ENCODE measurements around the gene MAEA.
A peak's percentile ranks its signal among the peaks of the same experiment; 100 is the strongest.

The MAEA gene

DNA sequence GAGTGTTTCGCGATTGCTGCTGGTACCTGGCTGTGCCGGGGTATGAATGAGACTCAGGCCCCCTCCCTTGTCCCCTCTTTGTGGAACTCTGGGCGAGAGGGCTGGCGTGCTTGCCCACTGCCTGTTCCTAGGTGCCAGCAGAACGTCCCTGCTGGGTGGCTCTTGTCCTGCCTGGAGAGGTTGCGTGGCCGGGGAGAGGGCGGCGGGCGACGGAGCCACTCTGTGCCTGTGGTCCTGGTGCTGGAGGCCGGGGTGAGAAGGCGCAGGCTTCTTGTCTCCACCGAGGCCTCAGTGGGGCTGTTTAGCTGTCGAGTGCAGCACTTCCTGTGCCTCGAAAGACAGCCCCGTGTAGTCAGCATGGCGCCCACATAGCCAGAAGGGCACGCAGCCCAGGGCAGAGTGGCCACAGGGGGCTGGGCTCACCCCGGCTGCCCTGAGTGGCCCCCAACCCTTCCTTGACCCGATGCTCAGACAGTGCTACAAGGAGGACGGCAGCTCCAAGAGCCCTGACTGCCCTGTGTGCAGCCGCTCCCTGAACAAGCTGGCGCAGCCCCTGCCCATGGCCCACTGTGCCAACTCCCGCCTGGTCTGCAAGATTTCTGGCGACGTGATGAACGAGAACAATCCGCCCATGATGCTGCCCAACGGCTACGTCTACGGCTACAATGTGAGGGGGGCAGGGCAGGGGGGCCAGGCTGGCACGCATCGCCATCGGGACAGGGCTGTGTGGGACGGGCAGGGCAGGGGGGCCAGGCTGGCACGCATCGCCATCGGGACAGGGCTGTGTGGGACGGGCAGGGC, 48.5 kb downstream of the MAEA start:
- DNase-seq = no peak

DNA sequence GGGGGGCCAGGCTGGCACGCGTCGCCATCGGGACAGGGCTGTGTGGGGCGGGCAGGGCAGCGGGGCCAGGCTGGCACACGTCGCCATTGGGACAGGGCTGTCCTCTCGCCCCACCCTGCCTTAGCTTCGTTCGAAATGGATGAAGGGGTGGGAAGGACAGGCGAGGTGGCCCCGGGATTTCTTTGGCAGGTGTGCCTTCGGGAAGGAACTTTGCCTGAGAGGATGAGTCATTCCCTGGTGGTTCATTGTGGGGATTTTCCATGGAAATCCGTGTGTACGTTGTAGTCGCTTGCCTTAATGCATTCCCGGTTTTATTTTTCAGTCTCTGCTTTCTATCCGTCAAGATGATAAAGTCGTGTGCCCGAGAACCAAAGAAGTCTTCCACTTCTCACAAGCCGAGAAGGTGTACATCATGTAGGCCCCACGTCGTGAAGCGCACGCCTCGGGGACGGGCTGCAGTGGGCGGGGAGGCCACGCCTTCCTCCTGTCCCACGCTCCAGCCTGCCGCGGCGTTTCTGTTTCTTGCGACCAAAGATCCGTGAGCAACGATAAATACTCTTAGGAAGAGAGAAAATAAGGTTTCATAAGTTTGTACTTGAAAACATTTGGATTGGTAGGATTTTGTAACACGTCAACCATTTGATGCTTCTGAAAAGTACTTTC, 49.2 kb downstream of the MAEA start:
- DNase-seq = no peak

DNA sequence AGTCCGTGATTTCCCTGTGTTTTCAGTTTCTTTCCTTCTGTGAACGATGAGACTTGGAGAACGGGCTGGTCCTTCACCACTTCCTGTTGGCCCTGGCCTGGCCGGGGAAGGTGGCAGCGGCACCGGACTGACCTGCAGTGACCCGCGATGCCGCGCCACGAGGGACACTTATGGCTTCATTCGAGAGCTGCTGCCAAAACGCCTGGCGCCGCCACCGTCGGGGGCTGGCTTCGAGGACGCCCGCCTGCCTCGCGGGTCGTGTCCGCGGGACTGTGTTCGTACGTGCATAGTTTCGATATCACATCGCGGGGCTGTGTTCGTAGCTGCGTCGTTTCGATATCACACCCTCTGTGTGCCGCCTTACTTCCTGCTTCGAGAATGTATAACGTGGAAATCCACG, 49.8 kb downstream of the MAEA start:
- no peak for DNase-seq

DNA sequence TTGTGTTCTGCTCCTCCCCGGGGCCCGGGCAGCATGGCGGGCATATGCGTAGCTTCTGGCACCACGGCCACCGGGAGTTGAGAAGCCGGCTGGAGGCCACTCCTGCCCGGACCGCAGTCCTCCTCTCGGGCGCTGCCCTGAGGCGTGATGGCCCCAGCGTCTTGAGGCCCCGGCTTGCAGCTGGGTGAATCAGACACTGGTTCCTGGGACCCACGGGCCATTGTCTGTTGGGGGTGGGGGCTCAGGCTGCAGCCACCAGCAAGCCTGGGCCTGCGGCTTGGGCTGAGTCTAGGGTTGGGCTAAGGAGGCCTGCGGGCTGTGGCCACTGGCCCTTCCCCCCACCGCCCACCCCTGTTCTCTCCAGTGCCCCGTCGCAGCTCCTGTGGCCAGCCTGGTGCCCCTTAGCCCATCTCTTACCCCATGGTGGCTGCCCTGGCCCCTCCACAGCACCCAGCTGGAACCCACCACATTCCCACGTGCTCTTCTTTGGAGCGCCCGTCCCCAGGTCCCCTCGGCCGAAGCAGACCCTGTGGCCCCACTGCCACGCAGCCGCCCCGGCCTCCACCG, 50.6 kb downstream of the MAEA start:
- DNase-seq = no peak

DNA sequence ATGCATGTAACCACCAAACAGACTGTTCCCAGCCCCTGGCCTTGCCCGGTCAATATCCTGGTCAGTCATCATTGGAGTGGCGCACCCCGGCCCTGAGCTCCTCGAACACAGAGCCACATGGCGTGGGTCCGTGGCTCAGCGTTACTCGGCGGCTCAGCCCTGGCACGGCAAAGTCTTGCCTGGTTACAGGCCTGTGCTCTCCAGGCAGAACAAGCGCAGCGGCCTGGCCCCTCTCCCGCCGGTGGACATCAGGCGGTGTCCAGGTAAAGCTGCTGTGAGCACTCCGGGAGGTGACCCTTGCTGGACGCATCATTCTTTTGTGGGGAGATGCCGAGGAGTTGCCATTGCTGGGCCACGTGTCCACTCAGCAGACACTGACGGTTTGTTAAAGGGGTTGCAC, 51.2 kb downstream of the MAEA start:
- no peak for DNase-seq

DNA sequence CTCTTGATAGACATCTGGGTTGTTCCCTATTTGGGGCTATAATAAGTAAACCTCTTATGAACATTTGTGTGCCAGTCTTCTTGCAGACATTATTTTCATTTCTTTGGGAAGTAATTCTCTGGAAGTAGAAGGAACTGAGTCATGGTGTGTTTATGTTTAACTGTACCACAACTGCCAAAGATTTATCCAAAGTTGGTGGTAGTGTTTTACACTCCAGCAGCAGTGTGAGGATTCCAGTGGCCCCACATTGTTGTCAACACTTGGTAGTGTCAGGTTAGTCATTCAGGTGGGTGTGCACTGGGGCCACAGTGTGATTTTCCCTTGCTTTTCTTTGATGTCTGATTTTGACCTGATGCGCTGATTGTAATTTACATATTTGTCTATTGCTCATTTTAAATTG, 52.3 kb downstream of the MAEA start:
- no peak for DNase-seq

DNA sequence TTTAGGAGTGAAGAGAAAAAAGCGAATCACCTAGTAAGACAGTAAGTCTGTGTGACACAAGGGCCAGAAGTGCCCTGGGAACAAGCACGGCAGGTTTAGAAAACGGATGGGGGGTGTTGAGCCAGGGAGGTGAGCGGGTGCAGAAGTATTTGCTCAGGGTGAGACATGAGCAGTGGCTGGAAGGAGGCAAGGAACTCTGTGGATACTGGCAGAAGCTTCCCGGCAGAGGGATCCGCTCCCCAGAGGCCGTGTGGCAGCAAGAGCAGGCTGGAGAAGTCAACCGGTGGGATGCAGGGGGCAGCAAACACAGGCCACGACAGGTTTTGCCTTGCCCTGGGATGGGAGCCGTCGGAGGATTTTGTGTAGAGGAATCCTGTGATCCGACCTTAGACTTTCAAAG, 55.0 kb downstream of the MAEA start:
- DNase-seq = no peak

DNA sequence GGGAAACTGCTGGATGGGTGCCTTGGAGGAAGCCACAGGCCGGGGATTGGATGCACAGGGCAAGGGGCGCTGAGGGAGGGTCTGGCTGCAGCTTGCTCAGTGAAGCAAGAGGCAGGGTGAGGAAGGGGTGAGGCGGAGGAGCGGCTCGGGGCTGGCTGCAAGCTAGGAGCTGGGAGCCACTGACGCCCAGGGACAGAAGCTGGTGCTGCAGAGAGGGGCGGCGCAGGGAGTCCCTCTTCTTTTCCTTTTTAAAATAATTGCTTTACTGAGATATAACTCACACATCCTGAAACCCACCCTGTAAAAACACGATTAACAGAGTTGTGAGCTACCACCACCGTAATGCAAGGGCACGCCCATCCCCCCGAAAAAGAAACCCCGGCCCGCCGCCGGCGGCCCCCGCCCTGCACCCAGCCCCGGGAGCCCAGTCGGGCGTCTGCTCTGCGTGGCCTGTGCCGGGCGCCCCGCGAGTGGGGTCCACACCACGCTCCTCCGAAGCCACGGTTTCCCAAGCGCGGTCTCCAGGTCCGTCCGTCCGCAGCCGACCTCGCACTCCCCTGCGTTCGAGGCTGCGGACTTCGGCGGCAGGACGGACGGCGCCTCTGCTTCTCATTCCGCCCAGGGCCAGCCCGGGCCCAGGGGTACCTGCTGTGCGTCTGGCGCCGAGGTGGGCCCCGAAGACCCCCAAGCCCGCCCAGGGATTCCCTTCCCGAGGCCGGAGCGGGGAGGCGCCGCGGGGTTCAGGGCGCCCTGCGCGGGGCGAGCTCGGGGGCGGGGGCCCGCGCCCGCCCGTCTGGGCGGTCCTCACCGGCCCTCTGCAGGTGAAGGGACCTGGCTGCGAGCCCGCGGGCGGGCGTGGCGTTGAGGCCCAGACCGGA, 56.5 kb downstream of the MAEA start:
- peak; percentile 19 for DNase-seq

DNA sequence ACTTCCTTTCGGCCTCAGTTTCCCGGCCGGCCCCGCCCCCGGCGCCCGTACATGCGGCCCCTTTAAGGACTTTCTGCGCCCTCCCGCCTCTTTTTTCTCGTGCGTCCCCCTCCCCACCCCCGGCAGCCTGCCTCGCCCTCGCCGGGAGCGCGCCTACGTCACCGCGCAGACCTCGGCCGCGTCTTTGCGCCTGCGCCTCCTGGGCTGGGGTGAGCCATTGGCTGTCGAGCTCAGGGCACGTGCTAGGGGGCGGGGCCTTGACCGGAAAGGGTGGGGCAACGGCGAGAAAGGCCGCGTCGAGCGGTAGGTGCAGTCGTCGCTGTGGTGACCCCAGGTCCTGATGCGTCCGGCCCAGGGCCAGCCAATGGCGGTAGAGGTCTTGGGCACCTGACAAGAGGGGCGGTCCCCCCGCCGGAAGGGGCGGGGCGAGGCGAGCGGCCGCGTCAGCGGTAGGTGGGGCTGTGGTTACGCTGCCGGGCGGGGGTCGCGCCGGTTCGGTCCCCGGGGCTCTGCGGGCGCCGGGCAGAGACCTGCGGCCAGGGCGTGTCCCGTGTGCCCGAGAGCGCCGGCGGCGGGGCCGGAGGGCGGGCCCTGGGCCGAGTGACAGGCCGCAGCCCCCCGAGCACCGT, 57.2 kb downstream of the MAEA start, which contains the start of gene UVSSA:
Gene UVSSA, plus strand, starts transcription at position 428 of the 629 bp plus-strand sequence. CDS start 884 bp downstream, outside the sequence.
- peak; percentile 97 for DNase-seq

DNA sequence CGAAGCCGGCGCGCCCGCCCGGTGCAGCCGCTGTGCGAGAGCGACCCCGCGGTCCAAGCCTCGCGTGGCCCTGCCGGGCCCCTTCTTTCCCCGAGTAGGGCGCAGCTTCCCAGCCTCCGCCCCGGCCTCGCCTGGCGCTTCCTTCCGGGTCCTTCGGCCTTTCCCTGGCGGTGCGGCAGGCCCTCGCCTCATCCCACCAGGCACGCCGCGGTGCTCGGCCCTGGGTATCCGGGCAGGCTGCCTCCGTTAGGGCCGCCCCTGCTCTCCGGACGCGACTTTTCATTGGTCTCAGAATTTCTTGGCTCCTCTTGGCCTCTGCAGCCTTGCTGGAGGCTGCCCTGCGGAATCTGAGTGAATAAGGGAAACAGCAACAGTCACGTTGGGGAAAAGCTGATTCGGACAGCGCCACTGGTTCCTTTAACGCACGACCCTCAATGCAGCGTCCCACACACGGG, 57.7 kb downstream of the MAEA start:
- peak; percentile 34 for DNase-seq

DNA sequence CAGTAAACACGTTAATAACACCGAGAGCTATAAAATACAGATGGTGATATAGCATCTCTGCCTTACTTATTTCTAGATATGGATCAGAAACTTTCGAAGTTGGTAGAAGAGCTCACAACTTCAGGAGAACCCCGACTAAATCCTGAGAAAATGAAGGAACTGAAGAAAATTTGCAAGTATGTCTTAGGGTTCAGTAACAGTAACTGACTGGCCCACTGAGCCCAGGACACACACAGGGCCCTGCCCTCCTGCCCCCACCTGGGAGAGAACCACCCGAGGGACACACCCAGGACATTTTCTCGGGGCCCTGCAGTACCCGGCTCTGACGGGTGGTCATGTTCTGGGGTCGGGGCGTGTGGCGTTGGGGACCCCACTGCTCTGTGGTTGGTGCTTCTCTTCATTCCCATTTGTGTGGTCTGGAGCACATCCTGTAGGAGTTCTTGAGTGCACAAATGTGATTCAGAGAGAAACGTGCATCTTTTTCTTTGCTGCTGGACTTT, 58.4 kb downstream of the MAEA start:
- DNase-seq = no peak

DNA sequence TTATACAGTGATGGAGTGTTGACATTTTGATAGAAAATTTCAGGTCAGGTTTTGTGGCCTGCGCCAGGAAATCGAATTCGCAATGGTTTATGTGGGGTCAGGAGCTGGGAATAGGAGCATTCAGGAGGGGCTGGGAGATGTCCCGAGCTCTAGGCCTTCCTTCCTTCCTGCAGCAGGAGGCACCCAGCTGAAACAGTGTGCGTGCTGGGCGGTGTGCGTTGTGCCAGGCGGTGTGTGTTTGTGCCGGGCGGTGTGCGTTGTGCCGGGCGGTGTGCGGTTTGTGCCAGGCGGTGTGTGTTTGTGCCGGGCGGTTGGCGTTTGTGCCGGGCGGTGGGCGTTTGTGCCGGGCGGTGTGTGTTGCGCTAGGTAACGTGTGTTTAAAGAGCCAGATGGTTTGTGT, 59.1 kb downstream of the MAEA start:
- DNase-seq = no peak

DNA sequence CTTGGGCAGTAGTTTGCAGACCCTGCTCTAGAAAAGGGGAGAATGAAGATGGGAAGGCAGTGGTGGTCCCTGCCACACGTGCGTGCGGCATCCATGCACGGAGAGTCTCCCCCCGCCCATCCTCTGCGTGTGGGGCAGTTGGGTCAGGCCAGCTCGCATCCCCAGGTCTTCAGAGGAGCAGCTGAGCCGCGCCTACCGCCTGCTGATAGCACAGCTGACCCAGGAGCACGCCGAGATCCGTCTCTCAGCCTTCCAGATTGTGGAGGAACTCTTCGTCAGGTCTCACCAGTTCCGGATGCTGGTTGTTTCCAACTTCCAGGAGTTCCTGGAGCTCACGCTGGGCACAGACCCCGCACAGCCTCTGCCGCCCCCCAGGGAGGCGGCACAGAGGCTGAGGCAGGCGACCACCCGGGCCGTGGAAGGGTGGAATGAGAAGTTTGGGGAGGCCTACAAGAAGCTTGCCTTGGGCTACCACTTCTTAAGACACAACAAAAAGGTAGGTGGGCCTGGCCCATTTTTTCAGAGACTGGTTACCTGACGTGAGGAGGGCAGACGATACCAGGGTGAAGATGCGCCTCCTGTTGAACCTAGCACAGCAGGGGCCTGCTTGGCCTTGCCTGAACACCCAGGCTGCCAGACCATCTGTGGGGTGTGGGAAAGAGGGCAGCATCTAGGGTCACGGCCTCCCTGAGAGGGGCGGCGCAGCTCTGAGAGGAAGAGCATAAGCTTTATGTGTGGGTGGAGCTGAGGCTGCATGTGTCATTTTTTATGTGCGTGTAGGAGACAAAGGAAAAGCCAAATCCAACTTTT, 59.9 kb downstream of the MAEA start:
- DNase-seq = no peak

DNA sequence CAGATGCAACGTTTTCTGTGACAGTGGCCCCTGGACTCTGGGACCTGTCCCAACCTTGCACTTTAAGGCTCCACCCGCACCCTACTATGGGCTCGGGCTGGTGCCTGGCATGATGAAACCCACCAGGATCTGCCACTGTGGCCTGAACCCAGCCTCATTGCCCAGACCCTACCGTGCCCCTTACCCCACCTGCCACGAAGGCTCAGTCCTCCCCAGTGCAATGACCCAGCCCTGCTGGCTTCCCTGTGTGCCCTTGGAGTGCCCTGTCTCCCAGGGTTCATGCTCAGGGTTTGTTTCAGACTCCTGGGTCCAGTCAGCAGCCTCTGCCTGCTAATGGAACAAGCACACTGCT, 60.5 kb downstream of the MAEA start:
- no peak for DNase-seq

DNA sequence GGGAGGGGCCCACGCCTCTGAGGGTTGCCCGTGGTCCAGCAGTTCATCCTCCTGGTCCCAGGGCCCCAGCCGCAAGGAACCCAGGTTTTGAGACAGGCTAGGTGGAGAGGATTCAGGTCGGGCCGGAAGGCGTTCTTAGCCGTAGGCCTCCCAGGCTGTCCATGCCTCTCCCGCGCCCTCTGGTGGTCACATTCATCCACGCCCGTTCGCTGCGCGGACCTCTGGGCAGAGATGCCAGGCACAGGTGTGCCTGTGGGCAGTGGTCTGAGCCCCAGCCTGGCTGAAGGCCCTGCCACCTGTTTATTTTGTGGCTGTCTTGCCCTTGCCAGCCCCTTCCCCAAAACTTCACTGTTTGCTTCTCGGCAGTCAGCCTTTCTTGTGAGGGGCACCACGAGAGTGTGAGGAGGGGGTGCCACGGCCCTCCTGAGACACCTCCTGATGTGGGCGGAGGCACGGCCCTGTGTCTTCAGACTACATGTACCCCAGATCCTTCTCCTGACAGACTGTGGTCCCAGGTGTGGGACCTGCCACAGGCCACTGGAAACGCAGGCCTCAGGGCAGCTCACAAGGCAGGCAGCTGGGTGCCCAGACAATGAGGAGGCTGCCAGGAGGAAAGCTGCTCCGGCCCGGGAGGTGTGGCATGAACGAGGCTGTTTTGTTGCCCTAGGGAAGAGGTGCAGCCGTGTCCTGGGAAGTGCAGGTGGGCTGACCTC, 62.3 kb downstream of the MAEA start:
- peak; percentile 67 for DNase-seq

DNA sequence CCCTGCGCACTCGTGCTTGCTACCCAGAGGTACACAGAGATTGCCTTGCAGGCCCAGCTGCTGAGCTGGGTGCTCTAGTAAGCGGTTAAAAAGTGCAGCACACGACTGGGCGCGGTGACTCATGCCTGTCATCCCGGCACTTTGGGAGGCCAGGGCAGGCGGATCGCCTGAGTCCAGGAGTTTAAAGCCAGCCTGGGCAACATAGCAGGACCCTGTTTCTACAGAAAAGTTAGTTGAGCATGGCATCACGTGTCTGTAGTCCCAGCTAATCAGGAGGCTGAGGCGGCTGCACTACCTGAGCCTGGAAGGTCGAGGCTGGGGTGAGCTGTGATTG, 62.8 kb downstream of the MAEA start:
- DNase-seq = no peak

DNA sequence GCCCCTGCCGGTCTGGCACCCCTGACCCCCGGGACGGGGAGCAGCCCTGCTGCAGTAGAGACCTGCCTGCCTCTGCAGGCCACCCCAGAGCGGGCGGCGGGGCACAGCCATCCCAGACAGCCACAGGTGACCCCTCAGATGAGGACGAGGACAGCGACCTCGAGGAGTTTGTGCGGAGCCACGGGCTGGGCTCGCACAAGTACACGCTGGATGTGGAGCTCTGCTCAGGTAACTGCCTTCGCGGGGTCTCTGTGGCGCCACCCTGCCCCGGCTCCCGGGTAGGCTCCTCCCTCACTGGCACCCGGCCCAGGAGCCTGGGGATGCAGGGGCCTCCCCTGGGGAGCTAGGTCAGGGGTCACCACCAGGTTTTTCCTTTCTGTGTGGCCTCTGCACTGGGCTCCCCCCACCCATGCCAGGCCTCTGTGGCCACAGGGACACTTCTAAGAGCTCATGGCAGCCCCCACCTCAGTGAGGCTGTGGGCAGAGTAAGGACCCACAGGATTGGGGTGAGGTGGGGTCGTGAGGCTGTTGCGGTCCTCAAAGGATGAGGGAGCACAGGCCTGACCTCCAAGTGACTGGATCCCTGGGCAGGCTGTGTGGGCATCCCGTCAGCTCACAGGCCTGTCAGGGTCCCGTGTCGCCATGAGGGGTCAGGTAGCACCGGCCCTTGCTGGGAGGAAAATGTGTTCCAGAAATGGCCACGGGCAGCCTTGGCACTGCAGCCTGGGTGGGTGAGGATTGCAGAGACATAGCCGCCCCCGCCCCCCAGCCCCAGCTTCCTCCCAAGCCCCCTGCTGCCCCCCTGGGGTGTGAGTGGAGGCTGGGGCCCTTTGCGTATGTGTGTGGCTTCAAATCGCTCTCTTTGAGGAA, 63.7 kb downstream of the MAEA start:
- DNase-seq = no peak

DNA sequence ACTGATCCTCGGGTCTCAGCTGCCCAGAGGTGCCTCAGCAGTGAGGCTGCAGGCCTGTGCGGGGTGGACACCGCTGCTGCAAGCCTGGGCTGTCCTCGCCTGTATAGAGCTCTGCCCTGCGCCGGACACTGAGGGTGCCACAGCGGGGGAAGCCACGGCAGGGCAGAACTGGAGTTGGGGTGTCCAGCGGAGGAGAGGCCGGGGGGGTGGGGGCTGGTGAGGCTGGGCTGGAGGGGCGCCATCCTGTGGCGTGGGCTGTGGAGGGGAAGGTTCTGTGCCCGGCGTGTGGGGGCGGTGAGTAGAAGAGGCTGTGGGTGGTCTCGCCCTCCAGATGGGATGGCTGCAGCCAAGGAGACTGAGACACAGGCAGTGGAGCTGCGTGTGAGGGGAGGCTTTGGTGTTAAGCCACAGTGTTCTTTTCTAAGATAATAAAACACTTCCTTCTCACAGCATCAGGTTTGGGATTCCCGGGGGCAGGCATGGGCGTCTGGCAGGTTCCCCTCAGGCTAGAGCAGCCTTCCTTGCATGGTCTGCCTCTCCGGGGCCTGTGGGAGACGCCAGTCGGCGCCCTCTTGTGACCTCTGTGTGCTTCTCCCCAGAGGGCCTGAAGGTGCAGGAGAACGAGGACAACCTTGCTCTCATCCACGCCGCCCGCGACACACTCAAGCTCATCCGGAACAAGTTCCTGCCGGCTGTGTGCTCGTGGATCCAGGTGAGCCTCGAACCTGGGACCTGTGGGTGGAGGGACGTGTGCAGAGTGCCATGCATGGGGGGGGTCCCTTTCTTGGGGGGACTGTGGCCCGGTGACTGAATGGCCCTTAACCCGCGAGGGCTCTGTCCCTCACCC, 64.7 kb downstream of the MAEA start:
- no peak for DNase-seq

DNA sequence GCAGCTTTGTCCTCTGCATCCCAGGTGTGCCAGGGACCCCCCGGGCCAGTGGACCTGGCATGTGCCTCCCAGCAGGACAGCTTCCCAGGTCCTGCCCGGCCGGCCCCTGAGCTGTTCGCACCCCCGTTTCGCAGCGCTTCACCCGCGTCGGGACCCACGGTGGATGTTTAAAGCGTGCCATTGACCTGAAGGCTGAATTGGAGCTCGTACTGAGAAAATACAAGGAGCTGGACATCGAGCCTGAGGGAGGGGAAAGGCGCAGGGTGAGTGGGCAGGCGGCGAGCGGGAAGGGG, 65.2 kb downstream of the MAEA start:
- no peak for DNase-seq
